Kidney epithelial cell (primary cell): Measurements from ENCODE around the gene FBXO5. TPM values are rescaled to one million over a fixed set of nuclear protein-coding genes. Genes with fewer than 3 reads are reported as not detected.

ENCODE experiments used
- DNase-seq: peaks from one replicate; pipeline ENCODE4 v3.0.0-alpha.2; 2010; ENCODE audit warnings: low read depth
- H3K27me3 ChIP-seq: 2 replicates; pipeline ENCODE4 v1.6.0; 2011; ENCODE audit warnings: low read length; ENCODE audit not compliant: control insufficient read depth, insufficient read depth
- H3K36me3 ChIP-seq: 2 replicates; pipeline ENCODE4 v1.5.1; 2011; ENCODE audit warnings: low read length; ENCODE audit not compliant: control insufficient read depth, insufficient read depth
- H3K4me3 ChIP-seq: 2 replicates; pipeline ENCODE4 v1.5.1; 2011; ENCODE audit warnings: low read depth, mild to moderate bottlenecking, control low read depth, low read length
- CTCF ChIP-seq: IDR thresholded peaks from 2 replicates; pipeline ENCODE4 v1.5.1; 2011; ENCODE audit warnings: mild to moderate bottlenecking, moderate library complexity, low read length, control low read depth, inconsistent platforms; ENCODE audit not compliant: insufficient read depth, poor library complexity, severe bottlenecking
- total RNA-seq: library from RNA; depleted of rRNA; stranded (reverse); fragments of >200 nt; gene quantifications from 2 replicates; pipeline ENCODE4 v1.2.3, GENCODE V29; 2015

FBXO5 gene
- 14.1 and 16.1 TPM in 2 replicates for total RNA-seq

GRCh38 chr6:152982904-152983636 lies at the start of gene FBXO5:
Gene FBXO5 (minus strand): TSS chr6:152983041. CDS start chr6:152982959, 82 bp downstream.
- peak; percentile 92 for DNase-seq
- peak within 1 kb of the TSS; percentile 90 for H3K4me3 ChIP-seq
- no peaks in the 10 kb centered on the region for H3K36me3 ChIP-seq
- H3K27me3 ChIP-seq = no peaks in the 10 kb centered on the region
- no peak for TF ChIP-seq CTCF

GRCh38 chr6:153032255-153032882 lies 49.5 kb upstream of the FBXO5 start:
- no peak for DNase-seq
- Histone ChIP-seq H3K4me3 (no peak overlapping the region), H3K36me3 (no peaks in the 10 kb centered on the region), H3K27me3 (no peaks in the 10 kb centered on the region)
- TF ChIP-seq CTCF = peak; percentile 26

- no peak overlapping the region for H3K4me3 ChIP-seq
- no peaks in the 10 kb centered on the region for H3K27me3 ChIP-seq
- TF ChIP-seq CTCF = no peak
- no peaks in the 10 kb centered on the region for H3K36me3 ChIP-seq
- DNase-seq = no peak
These were observed 48.6 kb upstream of the FBXO5 start for GRCh38 chr6:153031335-153031955.

- no peak for TF ChIP-seq CTCF
These were observed 46.1 kb upstream of the FBXO5 start for GRCh38 chr6:153028963-153029362.

GRCh38 chr6:153028286-153028685 lies 45.4 kb upstream of the FBXO5 start:
- H3K4me3 ChIP-seq = no peak overlapping the region
- no peak for DNase-seq
- no peaks in the 10 kb centered on the region for H3K27me3 ChIP-seq
- no peaks in the 10 kb centered on the region for H3K36me3 ChIP-seq
- TF ChIP-seq CTCF = no peak

More at GRCh38 chr6:153028963-153029362, 46.1 kb upstream of the FBXO5 start:
- Histone ChIP-seq H3K36me3 (no peaks in the 10 kb centered on the region), H3K4me3 (no peak overlapping the region), H3K27me3 (no peaks in the 10 kb centered on the region)
- DNase-seq = no peak
